Transverse colon (tissue), 4 donors: Measurements from ENCODE around the gene PDE8B. TPM values are rescaled to one million over a fixed set of nuclear protein-coding genes. Genes with fewer than 3 reads are reported as not detected.

Source experiments
- DNase-seq: peaks from one replicate; pipeline ENCODE4 v3.0.0-alpha.2; 2019
- H3K27ac ChIP-seq, 4 donors: fragments of 200-600 bp; sonication (generic); 2 replicates each; pipeline ENCODE4 v1.5.1; 2016 to 2018; ENCODE audit warnings: inconsistent platforms in 4 of 4
- H3K27me3 ChIP-seq: fragments of 200-600 bp; sonication (generic); 2 replicates; pipeline ENCODE4 v1.5.1; 2017; ENCODE audit warnings: inconsistent platforms
- H3K36me3 ChIP-seq, 4 donors: fragments of 200-600 bp; sonication (generic); 2 replicates each; pipeline ENCODE4 v1.5.1; 2017 to 2019; ENCODE audit warnings: inconsistent platforms in 4 of 4
- H3K4me1 ChIP-seq, 4 donors: fragments of 200-600 bp; sonication (generic); 2 replicates each; pipeline ENCODE4 v1.5.1; 2017 to 2020; ENCODE audit warnings: inconsistent platforms in 4 of 4
- H3K4me3 ChIP-seq, 4 donors: fragments of 200-600 bp; sonication (generic); 1 replicate in 1 of 4; 2 replicates in 3 of 4; pipeline versions ENCODE4 v1.5.1 to v1.6.1; 2017 to 2019; ENCODE audit warnings: inconsistent platforms in 4 of 4
- H3K9me3 ChIP-seq, 2 donors: fragments of 200-600 bp; sonication (generic); 2 replicates each; pipeline ENCODE4 v1.5.1; 2017 to 2019; ENCODE audit warnings: inconsistent platforms in 2 of 2
- CTCF ChIP-seq, 5 experiments: fragments of 200-600 bp in 3 of 5; fragments of 450-650 bp in 2 of 5; sonication (generic) in 3 of 5; IDR thresholded peaks; 1 replicate in 2 of 5; 2 replicates in 3 of 5; pipeline ENCODE4 v1.5.1; 2016 to 2017; ENCODE audit warnings: antibody characterized with exemption in 5 of 5, inconsistent platforms in 3 of 5, mild to moderate bottlenecking in 2 of 5, moderate library complexity in 1 of 5
- EP300 ChIP-seq: sonication (generic); formaldehyde crosslinking; IDR thresholded peaks from one replicate; pipeline ENCODE4 v1.6.1; 2017; ENCODE audit warnings: antibody characterized with exemption, low read depth
- POLR2A ChIP-seq: fragments of 450-650 bp; IDR thresholded peaks from one replicate; pipeline ENCODE4 v1.6.1; 2016; ENCODE audit warnings: antibody characterized with exemption, mild to moderate bottlenecking, moderate library complexity
- POLR2AphosphoS5 ChIP-seq, 3 donors: sonication (generic); formaldehyde crosslinking; IDR thresholded peaks; one replicate each; pipeline ENCODE4 v1.6.1; 2016; ENCODE audit warnings: antibody characterized with exemption in 3 of 3
- WGBS, 2 donors: methylation state at CpG; one replicate each; pipeline ENCODE4 v1.1.5; 2018; ENCODE audit warnings: low coverage in 1 of 2; 5-methylcytosine and 5-hydroxymethylcytosine counted together
- in situ Hi-C, 4 donors: fragments of 200-750 bp; cut with MboI; loops; one replicate each; pipeline versions ENCODE4 v1.15.0 to v1.15.1; 2017; ENCODE audit warnings: low sequenced_read_pairs in 3 of 4, low pct_ligation_motif_present in 1 of 4, low pct_unique_long_range_greater_than_20kb in 1 of 4
- intact Hi-C: fragments of 100-400 bp; cut with DNase I; formaldehyde crosslinking; loops from one replicate; pipeline ENCODE4 v1.15.1; 2023; ENCODE audit warnings: low total_unique reads
- total RNA-seq, 4 donors: library from RNA; depleted of rRNA; stranded (reverse); fragments of >200 nt; gene quantifications; one replicate each; pipeline ENCODE4 v1.1.0, GENCODE V29; 2016

The PDE8B gene
- total RNA-seq, 4 donors from 2014 or later: 0.40 to 22.4 (median 1.2) TPM

- Histone ChIP-seq H3K27me3 (peaks cover 26% of the 10 kb centered on the region), H3K36me3 (no peaks in the 10 kb centered on the region), H3K4me3 (no peak overlapping the region), H3K27ac (no peak overlapping the region), H3K4me1 (peaks cover 0 to 16% (median 15%) of the 10 kb centered on the region in 4 donors), H3K9me3 (no peaks in the 10 kb centered on the region)
- no peak for DNase-seq
- 87 to 92% methylated on average over 5 of the region's 5 CpGs for WGBS, 2 donors
- intact Hi-C loops: no loop called here
- in situ Hi-C loops: no loop called here
- TF ChIP-seq POLR2A: no peak
- no peak for TF ChIP-seq EP300
- no peak for TF ChIP-seq POLR2AphosphoS5 (IDR thresholded peaks at IDR 0.05)
- no peak for TF ChIP-seq CTCF (IDR thresholded peaks at IDR 0.05)
Observed at GRCh38 chr5:77177576-77177975, 32.9 kb upstream of the PDE8B start.

- Histone ChIP-seq H3K4me1 (peaks cover 0 to 16% (median 15%) of the 10 kb centered on the region in 4 donors), H3K27ac (no peak overlapping the region), H3K36me3 (no peaks in the 10 kb centered on the region), H3K9me3 (no peaks in the 10 kb centered on the region), H3K4me3 (peak overlapping the region; percentile 16 to 59 (median 43)), H3K27me3 (peaks cover 26% of the 10 kb centered on the region)
- DNase-seq: peak; percentile 41
- 5 to 22% methylated on average over 3 to 59 of the region's 69 CpGs for WGBS, 2 donors
- intact Hi-C loops: no loop called here
- TF ChIP-seq POLR2AphosphoS5 (IDR thresholded peaks at IDR 0.05): no peak
- TF ChIP-seq EP300: no peak
- no peak for TF ChIP-seq CTCF (IDR thresholded peaks at IDR 0.05)
- TF ChIP-seq POLR2A: no peak
- in situ Hi-C loops: no loop called here
Observed at GRCh38 chr5:77180167-77181081, 30.1 kb upstream of the PDE8B start.

- no peak for DNase-seq
- 16 to 46% methylated on average over 7 to 15 of the region's 15 CpGs for WGBS, 2 donors
- H3K36me3 ChIP-seq: no peaks in the 10 kb centered on the region
- H3K4me3 ChIP-seq: peak overlapping the region in 1 of 4 donors; percentile 59
- H3K27me3 ChIP-seq: peaks cover 26% of the 10 kb centered on the region
- TF ChIP-seq CTCF (IDR thresholded peaks at IDR 0.05) (no peak), POLR2A (no peak), EP300 (no peak), POLR2AphosphoS5 (IDR thresholded peaks at IDR 0.05) (no peak)
- intact Hi-C loops (no loop called here), in situ Hi-C loops (no loop called here)
- peaks cover 0 to 16% (median 15%) of the 10 kb centered on the region in 4 donors for H3K4me1 ChIP-seq
- H3K27ac ChIP-seq: no peak overlapping the region
- H3K9me3 ChIP-seq: no peaks in the 10 kb centered on the region
Observed at GRCh38 chr5:77181173-77181572, 29.3 kb upstream of the PDE8B start.

- H3K36me3 ChIP-seq: no peaks in the 10 kb centered on the region
- WGBS, 2 donors: 54 to 79% methylated on average over 2 to 15 of the region's 15 CpGs
- TF ChIP-seq EP300 (no peak), POLR2AphosphoS5 (IDR thresholded peaks at IDR 0.05) (no peak), POLR2A (no peak), CTCF (IDR thresholded peaks at IDR 0.05) (no peak)
- peaks cover 26% of the 10 kb centered on the region for H3K27me3 ChIP-seq
- H3K27ac ChIP-seq: no peak overlapping the region
- intact Hi-C loops (no loop called here), in situ Hi-C loops (no loop called here)
- DNase-seq: no peak
- peaks cover 0 to 16% (median 15%) of the 10 kb centered on the region in 4 donors for H3K4me1 ChIP-seq
- H3K4me3 ChIP-seq: no peak overlapping the region
- H3K9me3 ChIP-seq: no peaks in the 10 kb centered on the region
Observed at GRCh38 chr5:77181596-77182304, 28.7 kb upstream of the PDE8B start.
